Measurements from ENCODE around the gene RBFOX2. TPM values are rescaled to one million over a fixed set of nuclear protein-coding genes. Genes with fewer than 3 reads are reported as not detected.
A peak's percentile ranks its signal among the peaks of the same experiment; 100 is the strongest.

Gene RBFOX2
- total RNA-seq, 1 donor from 2014 or later = 147 TPM

DNA sequence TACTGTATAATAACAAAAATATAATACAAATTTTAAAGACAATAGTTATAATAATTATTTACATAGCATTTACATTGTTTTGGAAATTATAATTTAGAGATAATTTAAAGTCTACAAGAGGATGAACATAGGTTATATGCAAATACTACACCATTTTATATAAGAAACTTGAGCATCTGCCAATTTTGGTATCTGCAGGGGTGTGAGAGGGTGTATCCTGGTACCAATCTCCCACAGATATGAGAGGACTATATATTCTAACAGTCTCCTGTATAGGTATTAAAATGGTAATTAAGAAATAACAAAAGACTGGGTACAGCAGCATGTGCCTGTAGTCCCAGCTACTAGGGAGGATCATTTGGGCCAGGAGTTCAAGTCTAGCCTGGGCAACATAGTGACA is 176.5 kb downstream of the RBFOX2 start:
- H3K27me3 Mint-ChIP-seq (ENCODE audit: low read depth) = no peaks in the 10 kb centered on the region

DNA sequence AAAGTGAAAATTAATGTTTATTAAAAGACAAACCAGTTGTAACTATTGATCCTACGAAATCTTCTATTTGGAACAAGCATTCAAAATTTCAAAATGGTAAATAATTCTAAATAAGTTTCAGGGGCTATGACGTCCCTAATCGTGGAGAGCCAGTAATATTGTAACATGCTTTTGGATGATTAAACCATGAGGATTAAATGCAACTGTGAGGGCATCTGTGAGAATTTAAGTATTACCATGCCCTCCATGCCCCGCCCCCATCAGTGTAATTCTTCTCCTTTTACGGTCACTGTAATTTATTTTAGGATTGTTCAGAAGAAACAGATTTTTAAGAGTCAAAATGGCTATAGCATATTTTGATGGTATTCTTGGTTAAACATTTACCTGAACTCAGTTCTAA is 177.8 kb downstream of the RBFOX2 start:
- Mint-ChIP-seq H3K4me3 (ENCODE audit: unreplicated experiment) (no peak overlapping the region), H3K4me1 (ENCODE audit: low read depth) (peaks cover 14% of the 10 kb centered on the region), H3K36me3 (ENCODE audit: low read depth) (no peaks in the 10 kb centered on the region), H3K9me3 (ENCODE audit: low read depth) (no peaks in the 10 kb centered on the region), H3K27me3 (ENCODE audit: low read depth) (no peaks in the 10 kb centered on the region), H3K27ac (ENCODE audit: unreplicated experiment) (no peak overlapping the region)
- no peak for TF ChIP-seq CTCF (IDR thresholded peaks at IDR 0.05)
- no peak for DNase-seq (ENCODE audit: low spot score)

More for the DNA sequence above, 176.5 kb downstream of the RBFOX2 start:
- Mint-ChIP-seq H3K27ac (ENCODE audit: unreplicated experiment) (no peak overlapping the region), H3K4me1 (ENCODE audit: low read depth) (peaks cover 17% of the 10 kb centered on the region), H3K4me3 (ENCODE audit: unreplicated experiment) (no peak overlapping the region), H3K9me3 (ENCODE audit: low read depth) (no peaks in the 10 kb centered on the region), H3K36me3 (ENCODE audit: low read depth) (no peaks in the 10 kb centered on the region)
- no peak for DNase-seq (ENCODE audit: low spot score)
- no peak for TF ChIP-seq CTCF (IDR thresholded peaks at IDR 0.05)

DNA sequence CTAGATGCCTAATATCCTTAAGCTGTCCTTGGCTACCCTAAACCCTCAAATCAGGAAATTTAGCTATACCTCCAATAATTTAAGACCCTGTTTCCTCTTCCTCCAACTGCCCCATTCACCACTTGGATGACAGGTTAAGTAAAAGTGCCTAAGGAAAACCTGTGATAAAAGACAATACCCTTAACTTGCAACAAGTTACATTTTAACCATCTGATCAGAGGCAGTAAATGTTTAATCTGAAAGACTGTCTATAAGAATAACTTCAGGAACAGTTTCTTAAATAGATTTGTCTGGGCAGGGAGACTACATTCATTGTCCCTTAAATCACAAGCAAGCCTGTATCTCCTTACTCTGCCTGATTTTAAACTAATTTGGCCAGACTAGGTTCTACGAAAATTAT is 181.8 kb downstream of the RBFOX2 start:
- Mint-ChIP-seq H3K4me3 (ENCODE audit: unreplicated experiment) (no peak overlapping the region), H3K4me1 (ENCODE audit: low read depth) (peaks cover 30% of the 10 kb centered on the region), H3K9me3 (ENCODE audit: low read depth) (no peaks in the 10 kb centered on the region), H3K27ac (ENCODE audit: unreplicated experiment) (no peak overlapping the region), H3K27me3 (ENCODE audit: low read depth) (no peaks in the 10 kb centered on the region), H3K36me3 (ENCODE audit: low read depth) (no peaks in the 10 kb centered on the region)
- no peak for DNase-seq (ENCODE audit: low spot score)
- TF ChIP-seq CTCF (IDR thresholded peaks at IDR 0.05) = no peak

GRCh38 chr22:35844886-35845285 is 183.7 kb downstream of the RBFOX2 start:
- no peak overlapping the region for H3K4me3 Mint-ChIP-seq (ENCODE audit: unreplicated experiment)
- TF ChIP-seq CTCF (IDR thresholded peaks at IDR 0.05) = no peak
- H3K9me3 Mint-ChIP-seq (ENCODE audit: low read depth) = no peaks in the 10 kb centered on the region
- peaks cover 26% of the 10 kb centered on the region for H3K4me1 Mint-ChIP-seq (ENCODE audit: low read depth)
- DNase-seq (ENCODE audit: low spot score) = no peak
- H3K36me3 Mint-ChIP-seq (ENCODE audit: low read depth) = no peaks in the 10 kb centered on the region
- no peak overlapping the region for H3K27ac Mint-ChIP-seq (ENCODE audit: unreplicated experiment)
- no peaks in the 10 kb centered on the region for H3K27me3 Mint-ChIP-seq (ENCODE audit: low read depth)

DNA sequence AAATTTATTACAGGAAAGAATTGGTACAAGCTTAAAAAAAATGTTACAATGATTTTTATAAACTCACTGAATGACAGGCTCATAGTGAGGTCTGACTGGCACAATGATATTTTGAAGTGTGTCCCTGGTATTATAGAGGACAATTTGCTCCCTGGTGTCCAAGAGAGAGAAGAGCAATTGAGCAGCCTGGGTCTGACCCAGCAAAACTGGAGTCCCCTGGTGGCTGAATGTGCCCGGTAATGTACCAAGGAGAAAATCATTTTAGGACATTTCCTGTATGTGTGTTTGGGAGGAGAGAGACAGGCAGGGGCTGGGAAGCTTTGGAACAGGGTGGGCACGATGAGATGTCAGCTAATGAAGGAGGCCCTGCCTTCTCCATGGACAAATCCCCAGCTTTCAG is 185.7 kb downstream of the RBFOX2 start:
- Mint-ChIP-seq H3K9me3 (ENCODE audit: low read depth) (no peaks in the 10 kb centered on the region), H3K4me3 (ENCODE audit: unreplicated experiment) (no peak overlapping the region), H3K36me3 (ENCODE audit: low read depth) (no peaks in the 10 kb centered on the region), H3K27me3 (ENCODE audit: low read depth) (no peaks in the 10 kb centered on the region), H3K27ac (ENCODE audit: unreplicated experiment) (peak overlapping the region; percentile 85), H3K4me1 (ENCODE audit: low read depth) (peaks cover 38% of the 10 kb centered on the region)
- TF ChIP-seq CTCF (IDR thresholded peaks at IDR 0.05) = peak; percentile 80
- no peak for DNase-seq (ENCODE audit: low spot score)

Measured in chondrocyte (in vitro differentiated cells).